Testis (tissue), 3 donors: Measurements from ENCODE around the gene WNK2. TPM values are rescaled to one million over a fixed set of nuclear protein-coding genes. Genes with fewer than 3 reads are reported as not detected.

Source experiments
- DNase-seq: peaks from one replicate; pipeline ENCODE4 v3.0.0-alpha.2; 2019
- H3K27ac ChIP-seq, 2 donors: fragments of 200-600 bp; sonication (generic); one replicate each; pipeline ENCODE4 v1.5.1; 2019
- H3K27me3 ChIP-seq: fragments of 200-600 bp; sonication (generic); one replicate; pipeline ENCODE4 v1.5.1; 2019
- H3K36me3 ChIP-seq: fragments of 200-600 bp; sonication (generic); one replicate; pipeline ENCODE4 v1.5.1; 2017; ENCODE audit warnings: low read depth; ENCODE audit errors: missing control alignments
- H3K4me1 ChIP-seq: fragments of 200-600 bp; sonication (generic); one replicate; pipeline ENCODE4 v1.5.1; 2019
- H3K4me3 ChIP-seq, 2 donors: fragments of 200-600 bp; sonication (generic); one replicate each; pipeline ENCODE4 v1.5.1; 2017 to 2019
- H3K9me3 ChIP-seq: fragments of 200-600 bp; sonication (generic); one replicate; pipeline ENCODE4 v1.5.1; 2017
- CTCF ChIP-seq, 3 experiments: fragments of 450-650 bp in 2 of 3; fragments of 200-600 bp in 1 of 3; sonication (generic) in 1 of 3; IDR thresholded peaks; one replicate each; pipeline ENCODE4 v1.5.1; 2016 to 2019; ENCODE audit warnings: antibody characterized with exemption in 3 of 3, mild to moderate bottlenecking in 2 of 3, moderate library complexity in 1 of 3
- POLR2A ChIP-seq: fragments of 450-650 bp; IDR thresholded peaks from one replicate; pipeline ENCODE4 v1.6.1; 2017; ENCODE audit warnings: antibody characterized with exemption, mild to moderate bottlenecking, moderate library complexity
- WGBS, 2 donors: methylation state at CpG; one replicate each; pipeline ENCODE4 v1.1.5; 2018; 5-methylcytosine and 5-hydroxymethylcytosine counted together
- intact Hi-C: fragments of 100-400 bp; cut with DNase I; formaldehyde crosslinking; loops from one replicate; pipeline ENCODE4 v1.15.1; 2023; ENCODE audit warnings: low total_unique reads
- polyA plus RNA-seq: library from polyadenylated mRNA; stranded (reverse); fragments of 350-450 nt; fragmentation: Illumina TruSeq; extraction: RNeasy Lipid Tissue Mini Kit (QIAGEN cat#74804); gene quantifications from one replicate; pipeline ENCODE4 v1.2.3, GENCODE V29; 2014; ENCODE audit warnings: low read depth, low replicate concordance; ENCODE audit not compliant: insufficient read depth
- total RNA-seq, 2 donors: library from RNA; depleted of rRNA; stranded (reverse); fragments of >200 nt; gene quantifications; one replicate each; pipeline ENCODE4 v1.2.3, GENCODE V29; 2016

WNK2 gene
- total and polyA plus RNA-seq, 3 donors from 2014 or later: 29.0 to 91.1 (median 50.5) TPM

DNA sequence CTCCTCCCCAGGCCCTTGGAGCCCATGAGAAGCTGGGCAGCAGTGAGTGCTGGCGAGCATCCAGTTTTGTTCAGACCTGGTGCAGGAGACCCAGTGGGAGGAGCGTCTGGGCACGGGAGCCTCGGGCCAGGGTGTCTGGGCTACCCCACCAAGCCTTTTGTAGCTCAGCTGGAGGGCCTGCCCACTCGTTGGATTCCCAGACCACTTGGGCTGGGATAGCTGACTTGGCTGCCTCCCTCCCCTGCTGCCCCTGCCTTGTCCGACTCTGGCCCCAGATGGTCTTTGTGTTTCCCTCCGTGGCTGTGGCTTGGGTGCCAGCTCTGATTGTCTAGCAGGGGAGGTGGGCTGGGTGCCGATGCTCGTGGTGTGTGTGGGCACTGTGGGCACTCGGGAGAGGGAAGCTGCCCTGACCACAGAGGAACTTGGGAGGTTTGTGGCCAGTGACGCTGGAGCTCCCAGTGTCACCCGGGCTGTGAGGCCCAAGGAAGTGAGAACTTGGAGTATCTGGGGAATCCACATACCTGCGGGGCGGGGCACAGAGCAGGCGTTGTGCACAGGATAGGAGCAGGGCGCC lies 47.3 kb downstream of the WNK2 start:
- Histone ChIP-seq H3K4me1 (peaks cover 17% of the 10 kb centered on the region), H3K4me3 (no peak overlapping the region), H3K27ac (no peak overlapping the region), H3K9me3 (no peaks in the 10 kb centered on the region), H3K36me3 (no peaks in the 10 kb centered on the region), H3K27me3 (no peaks in the 10 kb centered on the region)
- 60 to 87% methylated on average over 1 to 16 of the region's 16 CpGs for WGBS, 2 donors
- DNase-seq: no peak
- intact Hi-C loops: no loop called here
- TF ChIP-seq CTCF (IDR thresholded peaks at IDR 0.05): no peak
- no peak for TF ChIP-seq POLR2A

- 90 to 97% methylated on average over 9 to 10 of the region's 10 CpGs for WGBS, 2 donors
- no peak overlapping the region for H3K27ac ChIP-seq
- no peaks in the 10 kb centered on the region for H3K9me3 ChIP-seq
- no peak for TF ChIP-seq POLR2A
- TF ChIP-seq CTCF (IDR thresholded peaks at IDR 0.05): no peak
- H3K27me3 ChIP-seq: no peaks in the 10 kb centered on the region
- H3K36me3 ChIP-seq: no peaks in the 10 kb centered on the region
- H3K4me1 ChIP-seq: peaks cover 17% of the 10 kb centered on the region
- DNase-seq: no peak
- intact Hi-C loops: no loop called here
- no peak overlapping the region for H3K4me3 ChIP-seq
Observed at GRCh38 chr9:93231716-93232115, 47.8 kb downstream of the WNK2 start.

DNA sequence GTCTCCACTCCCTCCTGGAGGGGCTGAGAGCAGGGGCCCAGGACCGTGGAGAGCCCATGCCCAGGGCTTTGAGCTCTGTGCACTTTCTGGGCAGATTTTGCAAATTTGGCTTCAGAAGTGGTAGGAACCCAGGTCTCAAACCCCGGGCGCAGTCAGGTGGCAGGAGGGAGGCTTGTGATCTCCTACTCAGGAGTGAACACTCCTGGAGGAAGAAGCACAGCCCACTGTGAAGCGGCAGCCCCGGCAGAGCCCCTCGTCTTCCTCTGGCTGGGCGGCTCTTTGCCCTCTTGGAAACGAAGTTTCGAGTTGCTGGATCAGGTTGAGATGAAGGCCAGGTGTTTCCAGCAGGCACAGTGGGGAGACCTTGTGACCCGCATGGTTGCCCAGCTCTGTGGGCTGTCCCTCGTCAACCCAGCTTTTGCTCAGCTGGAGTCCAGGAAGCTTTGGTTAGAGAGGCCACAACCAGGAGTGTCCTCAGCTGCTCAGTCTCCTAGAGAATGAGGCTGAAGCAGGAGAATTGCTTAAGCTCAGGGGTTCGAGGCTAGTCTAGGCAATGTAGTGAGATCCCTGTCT lies 48.5 kb downstream of the WNK2 start:
- Histone ChIP-seq H3K36me3 (no peaks in the 10 kb centered on the region), H3K4me1 (peaks cover 17% of the 10 kb centered on the region), H3K27ac (no peak overlapping the region), H3K4me3 (no peak overlapping the region), H3K27me3 (no peaks in the 10 kb centered on the region), H3K9me3 (no peaks in the 10 kb centered on the region)
- intact Hi-C loops: no loop called here
- no peak for TF ChIP-seq POLR2A
- TF ChIP-seq CTCF (IDR thresholded peaks at IDR 0.05): no peak
- no peak for DNase-seq
- WGBS, 2 donors: 83 to 86% methylated on average over 8 to 12 of the region's 12 CpGs

GRCh38 chr9:93233033-93233432 lies 49.1 kb downstream of the WNK2 start:
- Histone ChIP-seq H3K4me1 (peaks cover 17% of the 10 kb centered on the region), H3K27ac (no peak overlapping the region), H3K4me3 (no peak overlapping the region), H3K36me3 (no peaks in the 10 kb centered on the region), H3K27me3 (no peaks in the 10 kb centered on the region), H3K9me3 (no peaks in the 10 kb centered on the region)
- 50 to 61% methylated on average over 7 of the region's 7 CpGs for WGBS, 2 donors
- intact Hi-C loops: no loop called here
- no peak for DNase-seq
- TF ChIP-seq POLR2A: no peak
- no peak for TF ChIP-seq CTCF (IDR thresholded peaks at IDR 0.05)

DNA sequence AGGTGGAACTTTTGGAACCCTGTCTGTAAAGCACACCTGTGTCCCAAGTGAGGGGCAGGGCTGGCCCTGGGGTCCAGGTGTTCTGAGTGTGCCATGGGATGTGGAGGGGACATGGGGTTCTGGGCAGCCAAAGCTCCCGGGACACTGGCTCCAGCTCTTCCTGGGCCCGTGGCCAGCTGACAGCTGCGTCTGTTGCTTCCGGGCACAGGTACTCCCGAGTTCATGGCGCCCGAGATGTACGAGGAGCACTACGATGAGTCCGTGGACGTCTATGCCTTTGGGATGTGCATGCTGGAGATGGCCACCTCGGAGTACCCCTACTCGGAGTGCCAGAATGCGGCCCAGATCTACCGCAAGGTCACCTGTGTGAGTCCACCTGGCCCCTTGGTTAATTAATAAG lies 50.7 kb downstream of the WNK2 start:
- Histone ChIP-seq H3K9me3 (no peaks in the 10 kb centered on the region), H3K4me3 (no peak overlapping the region), H3K27me3 (no peaks in the 10 kb centered on the region), H3K36me3 (no peaks in the 10 kb centered on the region), H3K27ac (no peak overlapping the region), H3K4me1 (peaks cover 17% of the 10 kb centered on the region)
- TF ChIP-seq CTCF (IDR thresholded peaks at IDR 0.05) (no peak), POLR2A (no peak)
- WGBS, 2 donors: 83 to 100% methylated on average over 1 to 15 of the region's 15 CpGs
- intact Hi-C loops: no loop called here
- no peak for DNase-seq
